ENCODE results near the gene SV2B. TPM values are rescaled to one million over a fixed set of nuclear protein-coding genes. Genes with fewer than 3 reads are reported as not detected.

The SV2B gene
- total RNA-seq, 4 donors from 2014 or later, result 0.42 to 2.3 (median 0.88) TPM

GRCh38 chr15:91275844-91276243, 175.8 kb downstream of the SV2B start:
- TF ChIP-seq POLR2A (IDR thresholded peaks at IDR 0.05), result no peak
- TF ChIP-seq CTCF (IDR thresholded peaks at IDR 0.05), result no peak
- WGBS, 2 donors, result 90 to 97% methylated on average over 1 of the region's 1 CpG
- no peak for DNase-seq (ENCODE audit: low spot score in 2 of 2)
- intact Hi-C loops (cut with DNase I; ENCODE audit: low total_unique reads), result loop anchor here (10.0 kb wide), 1 partner anchor 321 kb away; the partner anchor contains the start of gene RCCD1
- no peak overlapping the region for H3K4me3 ChIP-seq (ENCODE audit: low read depth, poor library complexity, severe bottlenecking)

GRCh38 chr15:91278951-91279350, 178.9 kb downstream of the SV2B start:
- H3K4me3 ChIP-seq (ENCODE audit: low read depth, poor library complexity, severe bottlenecking), result no peak overlapping the region
- intact Hi-C loops (cut with DNase I; ENCODE audit: low total_unique reads), result loop anchor here (10.0 kb wide), 1 partner anchor 324 kb away; the partner anchor contains the start of gene RCCD1
- WGBS, 2 donors, result 75 to 79% methylated on average over 2 of the region's 2 CpGs
- DNase-seq (ENCODE audit: low spot score in 2 of 2), result no peak
- TF ChIP-seq POLR2A (IDR thresholded peaks at IDR 0.05) (no peak), CTCF (IDR thresholded peaks at IDR 0.05) (no peak)

- H3K4me3 ChIP-seq (ENCODE audit: low read depth, poor library complexity, severe bottlenecking), result no peak overlapping the region
- WGBS, 2 donors, result 71 to 75% methylated on average over 4 of the region's 4 CpGs
- intact Hi-C loops (cut with DNase I; ENCODE audit: low total_unique reads), result loop anchor here (10.0 kb wide), 1 partner anchor 325 kb away; the partner anchor contains the start of gene RCCD1
- no peak for TF ChIP-seq CTCF (IDR thresholded peaks at IDR 0.05)
- DNase-seq (ENCODE audit: low spot score in 2 of 2), result no peak
Measured at GRCh38 chr15:91279486-91279885, 179.4 kb downstream of the SV2B start.

- intact Hi-C loops (cut with DNase I; ENCODE audit: low total_unique reads), result loop anchor here (10.0 kb wide), 1 partner anchor 57 kb away; no protein-coding TSS in a partner anchor
- TF ChIP-seq POLR2A (IDR thresholded peaks at IDR 0.05) (no peak), CTCF (IDR thresholded peaks at IDR 0.05) (no peak)
Measured at GRCh38 chr15:91281947-91282346, 181.9 kb downstream of the SV2B start.

GRCh38 chr15:91282486-91282885, 182.4 kb downstream of the SV2B start:
- intact Hi-C loops (cut with DNase I; ENCODE audit: low total_unique reads), result loop anchor here (10.0 kb wide), 1 partner anchor 58 kb away; no protein-coding TSS in a partner anchor
- H3K4me3 ChIP-seq (ENCODE audit: low read depth, poor library complexity, severe bottlenecking), result no peak overlapping the region
- TF ChIP-seq CTCF (IDR thresholded peaks at IDR 0.05), result no peak
- TF ChIP-seq POLR2A (IDR thresholded peaks at IDR 0.05), result no peak
- 72 to 81% methylated on average over 1 of the region's 1 CpG for WGBS, 2 donors
- no peak for DNase-seq (ENCODE audit: low spot score in 2 of 2)

More at GRCh38 chr15:91281947-91282346, 181.9 kb downstream of the SV2B start:
- no peak for DNase-seq (ENCODE audit: low spot score in 2 of 2)
- 81 to 82% methylated on average over 4 of the region's 4 CpGs for whole genome bisulfite sequencing, 2 donors
- no peak overlapping the region for H3K4me3 ChIP-seq (ENCODE audit: low read depth, poor library complexity, severe bottlenecking)

- WGBS, 2 donors, result 70 to 75% methylated on average over 2 of the region's 2 CpGs
- TF ChIP-seq POLR2A (IDR thresholded peaks at IDR 0.05), result no peak
- no peak for TF ChIP-seq CTCF (IDR thresholded peaks at IDR 0.05)
- DNase-seq (ENCODE audit: low spot score in 2 of 2), result no peak
- H3K4me3 ChIP-seq (ENCODE audit: low read depth, poor library complexity, severe bottlenecking), result no peak overlapping the region
- intact Hi-C loops (cut with DNase I; ENCODE audit: low total_unique reads), result loop anchor here (10.0 kb wide), 1 partner anchor 58 kb away; no protein-coding TSS in a partner anchor
Measured at GRCh38 chr15:91283155-91283554, 183.1 kb downstream of the SV2B start.

All from lower leg skin (tissue), 4 donors.